Mucosa of descending colon (tissue), 3 donors: Measurements from ENCODE around the gene NR3C2. TPM values are rescaled to one million over a fixed set of nuclear protein-coding genes. Genes with fewer than 3 reads are reported as not detected.
A peak's percentile ranks its signal among the peaks of the same experiment; 100 is the strongest.

ENCODE experiments used
- ATAC-seq: fragments of 200-7000 bp; cut with Tn5 transposase; one replicate; pipeline ENCODE4 v1.9.1; 2020; ENCODE audit warnings: mild to moderate bottlenecking, moderate library complexity
- DNase-seq, 3 donors: peaks; one replicate each; pipeline ENCODE4 v3.0.0-alpha.2; 2020
- H3K36me3 ChIP-seq: fragments of 200-600 bp; one replicate; pipeline ENCODE4 v1.8.0; 2021; ENCODE audit warnings: low read depth, mild to moderate bottlenecking
- H3K4me1 ChIP-seq: fragments of 200-600 bp; one replicate; pipeline ENCODE4 v1.8.0; 2021; ENCODE audit warnings: low read depth, mild to moderate bottlenecking
- H3K4me3 ChIP-seq: fragments of 200-600 bp; one replicate; pipeline ENCODE4 v1.8.0; 2021; ENCODE audit warnings: mild to moderate bottlenecking
- H3K9me3 ChIP-seq: fragments of 200-600 bp; one replicate; pipeline ENCODE4 v1.8.0; 2021; ENCODE audit warnings: mild to moderate bottlenecking
- intact Hi-C, 2 donors: fragments of 100-400 bp; cut with DNase I in 1 of 2; cut with micrococcal nuclease in 1 of 2; formaldehyde crosslinking; loops; one replicate each; pipeline versions ENCODE4 v1.11.0 to v1.11.1; 2022; cut with DNase I, micrococcal nuclease
- total RNA-seq, 3 donors: library from RNA; stranded (reverse); fragmentation: NEBNext Ultra II Directional in 2 of 3; extraction: Animal tissue kit (Norgen Biotek cat#: 25700) in 2 of 3; gene quantifications; one replicate each; pipeline versions ENCODE4 v1.2.1 to v1.2.4, GENCODE V29; 2021 to 2023
- TF ChIP-seq, protein P1 (sequence below): fragments of 200-600 bp; IDR thresholded peaks from one replicate; pipeline ENCODE4 v1.8.0; 2022; ENCODE audit warnings: antibody characterized with exemption, mild to moderate bottlenecking
- donor health status: DM: no; HTN: no; CAD: no; lungs with moderate emphysema.
- donor health status: DM: no; HTN: no; CAD: no.
- donor health status: DM: no; HTN: yes; CAD: no.

Gene NR3C2
- total RNA-seq, 3 donors from 2014 or later = 86.5 to 205 (median 108) TPM

DNA sequence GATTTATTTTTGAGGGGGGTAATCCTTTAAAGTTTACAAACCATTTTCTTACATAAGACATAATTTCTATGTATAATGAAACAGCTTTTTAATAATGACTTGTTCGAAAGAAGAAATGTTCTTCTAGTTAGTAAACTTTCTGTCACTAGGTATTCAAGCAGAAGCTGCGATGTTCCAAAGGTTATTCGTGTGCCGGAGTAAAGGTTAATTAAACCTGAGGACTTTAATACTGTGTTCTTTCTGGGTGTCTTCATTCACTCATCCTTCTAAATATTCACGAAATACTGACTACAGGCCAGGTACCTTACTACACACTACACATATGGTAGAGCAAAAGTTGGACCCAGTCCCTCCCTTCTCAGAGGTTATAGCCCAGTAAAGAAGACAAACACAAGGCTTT is 96.7 kb downstream of the NR3C2 start:
- TF ChIP-seq, protein P1, sequence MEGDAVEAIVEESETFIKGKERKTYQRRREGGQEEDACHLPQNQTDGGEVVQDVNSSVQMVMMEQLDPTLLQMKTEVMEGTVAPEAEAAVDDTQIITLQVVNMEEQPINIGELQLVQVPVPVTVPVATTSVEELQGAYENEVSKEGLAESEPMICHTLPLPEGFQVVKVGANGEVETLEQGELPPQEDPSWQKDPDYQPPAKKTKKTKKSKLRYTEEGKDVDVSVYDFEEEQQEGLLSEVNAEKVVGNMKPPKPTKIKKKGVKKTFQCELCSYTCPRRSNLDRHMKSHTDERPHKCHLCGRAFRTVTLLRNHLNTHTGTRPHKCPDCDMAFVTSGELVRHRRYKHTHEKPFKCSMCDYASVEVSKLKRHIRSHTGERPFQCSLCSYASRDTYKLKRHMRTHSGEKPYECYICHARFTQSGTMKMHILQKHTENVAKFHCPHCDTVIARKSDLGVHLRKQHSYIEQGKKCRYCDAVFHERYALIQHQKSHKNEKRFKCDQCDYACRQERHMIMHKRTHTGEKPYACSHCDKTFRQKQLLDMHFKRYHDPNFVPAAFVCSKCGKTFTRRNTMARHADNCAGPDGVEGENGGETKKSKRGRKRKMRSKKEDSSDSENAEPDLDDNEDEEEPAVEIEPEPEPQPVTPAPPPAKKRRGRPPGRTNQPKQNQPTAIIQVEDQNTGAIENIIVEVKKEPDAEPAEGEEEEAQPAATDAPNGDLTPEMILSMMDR = no peak
- ATAC-seq (peak; percentile 37), DNase-seq (no peak)
- no peak overlapping the region for H3K4me3 ChIP-seq
- peaks cover 13% of the 10 kb centered on the region for H3K4me1 ChIP-seq
- intact Hi-C loops = no loop called here
- no peaks in the 10 kb centered on the region for H3K36me3 ChIP-seq
- no peaks in the 10 kb centered on the region for H3K9me3 ChIP-seq

DNA sequence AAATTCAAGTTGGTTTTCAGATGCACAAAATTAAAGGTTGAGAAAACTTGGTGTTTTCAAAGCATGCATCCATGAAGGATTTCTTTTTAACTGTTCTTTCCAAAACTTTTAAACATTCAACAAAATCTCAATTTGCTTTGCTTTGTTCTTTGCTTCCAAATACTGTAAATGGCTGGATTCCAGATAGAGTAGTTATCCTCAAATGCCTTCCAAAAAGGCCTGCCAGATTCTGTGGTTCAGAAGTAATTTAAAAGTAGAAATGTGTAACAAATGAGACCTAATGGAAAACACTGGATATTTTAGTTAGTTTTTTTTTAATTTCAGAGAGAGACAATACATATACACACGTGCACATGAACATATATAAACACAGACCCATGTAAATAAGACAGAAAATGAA is 97.3 kb downstream of the NR3C2 start:
- Histone ChIP-seq H3K4me1 (peaks cover 12% of the 10 kb centered on the region), H3K4me3 (no peak overlapping the region), H3K36me3 (no peaks in the 10 kb centered on the region), H3K9me3 (no peaks in the 10 kb centered on the region)
- intact Hi-C loops = no loop called here
- ATAC-seq (no peak), DNase-seq (no peak)
- TF ChIP-seq, protein P1 = no peak

DNA sequence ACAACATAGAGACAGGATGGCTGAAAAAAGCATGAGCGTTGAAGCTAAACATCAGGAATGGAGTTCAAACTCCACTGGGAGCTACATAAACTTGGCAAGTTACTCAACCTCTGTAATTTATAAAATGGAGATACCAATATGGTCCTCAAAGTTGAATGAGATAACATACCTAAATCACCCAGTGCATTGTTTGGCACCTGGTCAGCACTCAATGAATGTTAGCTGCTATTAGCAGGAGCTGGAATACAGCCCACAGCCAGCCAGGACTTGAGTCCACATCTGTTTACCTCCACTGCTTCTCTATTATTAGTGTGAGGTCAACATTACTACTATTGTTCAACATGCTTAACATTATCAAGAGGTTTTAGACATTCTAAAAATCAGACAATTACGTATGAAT is 97.9 kb downstream of the NR3C2 start:
- intact Hi-C loops = no loop called here
- DNase-seq = no peak
- no peaks in the 10 kb centered on the region for H3K36me3 ChIP-seq
- no peak for ATAC-seq
- TF ChIP-seq, protein P1 = no peak
- peaks cover 11% of the 10 kb centered on the region for H3K4me1 ChIP-seq
- no peaks in the 10 kb centered on the region for H3K9me3 ChIP-seq
- H3K4me3 ChIP-seq = no peak overlapping the region

DNA sequence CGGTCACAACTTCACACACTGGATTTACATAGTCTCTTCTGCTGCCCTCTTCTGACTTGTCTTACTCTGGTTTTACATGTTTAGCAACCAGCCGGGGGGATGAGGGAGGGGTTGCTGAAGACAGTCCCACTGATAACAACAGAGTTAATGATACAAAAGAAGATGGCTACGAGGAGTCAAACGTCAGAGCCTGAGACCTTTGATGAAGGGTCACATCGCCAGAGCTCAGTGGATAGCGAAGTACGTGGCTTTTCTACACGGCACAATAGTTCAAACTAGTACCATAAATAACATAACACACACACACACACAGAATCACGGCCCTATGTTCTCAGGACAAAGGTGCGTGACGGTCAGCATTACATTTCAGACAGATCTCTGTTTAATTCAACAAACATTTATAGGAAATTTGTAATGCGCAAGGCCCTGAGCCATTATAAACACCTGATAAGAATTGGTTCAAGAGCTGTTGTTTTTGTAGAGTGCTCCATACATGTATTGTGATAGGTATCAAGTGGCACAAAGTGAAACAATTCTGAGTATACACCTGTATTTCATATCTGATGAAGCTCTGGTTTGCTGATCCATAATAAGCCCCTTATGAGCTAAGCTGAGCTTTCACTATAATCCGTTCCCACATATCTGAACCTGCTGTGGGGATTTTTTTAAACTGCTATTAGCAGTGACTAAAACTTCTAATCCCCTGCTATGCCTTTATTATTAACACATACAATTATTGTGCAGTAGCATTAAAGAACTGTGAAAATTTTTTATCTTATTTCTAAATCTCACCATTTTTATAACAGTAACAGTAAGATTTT is 100.0 kb downstream of the NR3C2 start:
- intact Hi-C loops = no loop called here
- peak; percentile 23 for ATAC-seq
- Histone ChIP-seq H3K4me1 (peaks cover 9% of the 10 kb centered on the region), H3K9me3 (no peaks in the 10 kb centered on the region), H3K4me3 (no peak overlapping the region), H3K36me3 (no peaks in the 10 kb centered on the region)
- TF ChIP-seq, protein P1 = no peak
- DNase-seq = no peak

DNA sequence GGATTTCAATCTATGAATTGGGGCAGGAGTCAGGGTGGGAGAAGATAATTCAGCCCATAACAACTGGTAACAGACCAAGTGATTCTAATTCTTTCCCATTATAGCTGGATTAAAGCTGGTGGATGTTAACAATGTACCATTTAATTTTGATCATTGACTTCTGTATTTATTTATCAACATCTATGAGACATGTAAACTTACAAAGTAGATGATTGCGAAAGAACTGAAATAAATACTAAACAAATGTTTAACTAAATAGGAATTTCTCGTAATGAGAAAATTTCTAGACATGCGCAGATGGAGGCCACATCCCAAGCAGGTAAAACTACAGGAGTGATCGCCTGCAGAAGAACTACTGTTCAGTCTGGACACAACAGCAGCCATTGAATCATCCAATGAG is 107.1 kb downstream of the NR3C2 start:
- TF ChIP-seq, protein P1 = no peak
- ATAC-seq = no peak
- DNase-seq = no peak
- intact Hi-C loops = no loop called here
- no peaks in the 10 kb centered on the region for H3K9me3 ChIP-seq
- no peaks in the 10 kb centered on the region for H3K36me3 ChIP-seq
- no peaks in the 10 kb centered on the region for H3K4me1 ChIP-seq
- no peak overlapping the region for H3K4me3 ChIP-seq
